OCI-LY1 (cell line): Measurements from ENCODE around the gene SORBS1.

Source experiments
- H2AFZ ChIP-seq: fragments of 200-600 bp; sonication (generic), shearing (Covaris generic); 2 replicates; pipeline ENCODE4 v1.6.0; 2014; ENCODE audit warnings: antibody characterized with exemption, mild to moderate bottlenecking, low read length
- H3F3A ChIP-seq: fragments of 200-600 bp; sonication (generic), shearing (Covaris generic); 2 replicates; pipeline ENCODE4 v1.6.0; 2014; ENCODE audit warnings: mild to moderate bottlenecking, antibody characterized with exemption, low read length, moderate library complexity; ENCODE audit not compliant: insufficient read depth
- H3K27ac ChIP-seq: fragments of 200-600 bp; sonication (generic); 2 replicates; pipeline ENCODE4 v1.5.1; 2014; ENCODE audit warnings: low read length, mixed run types, mild to moderate bottlenecking, low read depth; ENCODE audit not compliant: poor library complexity, severe bottlenecking
- H3K27me3 ChIP-seq: fragments of 200-600 bp; sonication (generic); 2 replicates; pipeline ENCODE4 v1.6.0; 2014; ENCODE audit warnings: antibody characterized with exemption, mild to moderate bottlenecking, low read length, moderate library complexity; ENCODE audit not compliant: insufficient read depth
- H3K36me3 ChIP-seq: fragments of 200-600 bp; sonication (generic); 2 replicates; pipeline ENCODE4 v1.6.1; 2014; ENCODE audit warnings: mild to moderate bottlenecking, antibody characterized with exemption, low read length, moderate library complexity, mixed read lengths; ENCODE audit not compliant: insufficient read depth
- H3K4me1 ChIP-seq: fragments of 200-600 bp; sonication (generic); 2 replicates; pipeline ENCODE4 v1.5.1; 2014; ENCODE audit warnings: mild to moderate bottlenecking, low read length, moderate library complexity; ENCODE audit not compliant: insufficient read depth, severe bottlenecking
- H3K4me2 ChIP-seq: fragments of 200-600 bp; sonication (generic), shearing (Covaris generic); 2 replicates; pipeline ENCODE4 v1.6.1; 2014; ENCODE audit warnings: low read length
- H3K4me3 ChIP-seq: fragments of 200-600 bp; sonication (generic); 2 replicates; pipeline ENCODE4 v1.5.1; 2014; ENCODE audit warnings: low read length, low read depth, mild to moderate bottlenecking, mixed read lengths; ENCODE audit not compliant: poor library complexity, severe bottlenecking
- H3K79me2 ChIP-seq: fragments of 200-600 bp; shearing (Covaris generic); 2 replicates; pipeline ENCODE4 v1.6.1; 2016; ENCODE audit warnings: mixed run types, low read length, mixed read lengths; ENCODE audit not compliant: insufficient read depth
- H3K9ac ChIP-seq: fragments of 200-600 bp; sonication (generic), shearing (Covaris generic); 2 replicates; pipeline ENCODE4 v1.6.1; 2014; ENCODE audit warnings: mild to moderate bottlenecking, low read length, mixed read lengths
- H3K9me2 ChIP-seq: fragments of 200-600 bp; sonication (generic), shearing (Covaris generic); 2 replicates; pipeline ENCODE4 v1.6.1; 2014; ENCODE audit warnings: low read depth, mild to moderate bottlenecking, low read length, mixed read lengths
- H3K9me3 ChIP-seq: fragments of 200-600 bp; shearing (Covaris generic); 2 replicates; pipeline ENCODE4 v1.6.1; 2014; ENCODE audit warnings: low read length, mixed read lengths
- H4K20me1 ChIP-seq: fragments of 200-600 bp; sonication (generic), shearing (Covaris generic); 2 replicates; pipeline ENCODE4 v1.6.0; 2016; ENCODE audit warnings: mild to moderate bottlenecking, low read length; ENCODE audit not compliant: insufficient read depth
- CTCF ChIP-seq: fragments of 200-600 bp; sonication (generic), shearing (Covaris generic); IDR thresholded peaks from 2 replicates; pipeline ENCODE4 v1.5.1; 2017; ENCODE audit warnings: mild to moderate bottlenecking, antibody characterized with exemption, low read length, moderate library complexity, mixed read lengths
- EZH2 ChIP-seq: fragments of 200-600 bp; sonication (generic), shearing (Covaris generic); IDR thresholded peaks from 2 replicates; pipeline ENCODE4 v1.8.0; 2017; ENCODE audit warnings: borderline replicate concordance, mixed run types, mild to moderate bottlenecking, antibody characterized with exemption, low read length, moderate library complexity, mixed read lengths

The SORBS1 gene

GRCh38 chr10:95457319-95457886, 103.8 kb downstream of the SORBS1 start:
- no peaks in the 10 kb centered on the region for H3K36me3 ChIP-seq

GRCh38 chr10:95456516-95456915, 104.7 kb downstream of the SORBS1 start:
- Histone ChIP-seq H4K20me1 (no peaks in the 10 kb centered on the region), H3K27me3 (no peaks in the 10 kb centered on the region), H3K4me1 (no peaks in the 10 kb centered on the region), H3K36me3 (no peaks in the 10 kb centered on the region), H3K27ac (no peak overlapping the region), H3K4me3 (no peak overlapping the region), H3K9me3 (no peaks in the 10 kb centered on the region), H2AFZ (no peak overlapping the region), H3K79me2 (no peaks in the 10 kb centered on the region), H3K9me2 (no peaks in the 10 kb centered on the region), H3F3A (no peaks in the 10 kb centered on the region), H3K9ac (no peak overlapping the region), H3K4me2 (no peak overlapping the region)
- TF ChIP-seq CTCF (no peak), EZH2 (no peak)

More at GRCh38 chr10:95457319-95457886, 103.8 kb downstream of the SORBS1 start:
- H3K9ac ChIP-seq = no peak overlapping the region
- H3K4me1 ChIP-seq = no peaks in the 10 kb centered on the region
- TF ChIP-seq CTCF = no peak
- no peak for TF ChIP-seq EZH2
- no peaks in the 10 kb centered on the region for H3K27me3 ChIP-seq
- H3K4me3 ChIP-seq = no peak overlapping the region
- no peaks in the 10 kb centered on the region for H4K20me1 ChIP-seq
- H3F3A ChIP-seq = no peaks in the 10 kb centered on the region
- H3K27ac ChIP-seq = no peak overlapping the region
- H3K9me3 ChIP-seq = no peaks in the 10 kb centered on the region
- H2AFZ ChIP-seq = no peak overlapping the region
- H3K4me2 ChIP-seq = no peak overlapping the region
- no peaks in the 10 kb centered on the region for H3K79me2 ChIP-seq
- H3K9me2 ChIP-seq = no peaks in the 10 kb centered on the region

GRCh38 chr10:95454940-95455339, 106.2 kb downstream of the SORBS1 start:
- Histone ChIP-seq H3K4me1 (no peaks in the 10 kb centered on the region), H4K20me1 (no peaks in the 10 kb centered on the region), H2AFZ (no peak overlapping the region), H3F3A (no peaks in the 10 kb centered on the region), H3K9me3 (no peaks in the 10 kb centered on the region), H3K79me2 (no peaks in the 10 kb centered on the region), H3K9ac (no peak overlapping the region), H3K36me3 (no peaks in the 10 kb centered on the region), H3K9me2 (no peaks in the 10 kb centered on the region), H3K4me3 (no peak overlapping the region), H3K27me3 (no peaks in the 10 kb centered on the region), H3K27ac (no peak overlapping the region), H3K4me2 (no peak overlapping the region)
- TF ChIP-seq CTCF (no peak), EZH2 (no peak)
